GM19099 (cell line): Measurements from ENCODE around the gene PEX3.

Source experiments
- POLR2A ChIP-seq: IDR thresholded peaks from 3 replicates; pipeline ENCODE4 v1.6.1; 2011; ENCODE audit warnings: low read depth; ENCODE audit not compliant: insufficient read length; ENCODE audit errors: extremely low read depth

The PEX3 gene

GRCh38 chr6:143431226-143431625 is 19.4 kb upstream of the PEX3 start:
- no peak for TF ChIP-seq POLR2A

GRCh38 chr6:143432588-143432987 is 18.0 kb upstream of the PEX3 start:
- no peak for TF ChIP-seq POLR2A

GRCh38 chr6:143441010-143441409 is 9.6 kb upstream of the PEX3 start:
- no peak for TF ChIP-seq POLR2A

- no peak for TF ChIP-seq POLR2A
Observed at GRCh38 chr6:143441680-143442545, 8.7 kb upstream of the PEX3 start.

GRCh38 chr6:143443096-143443495 is 7.5 kb upstream of the PEX3 start:
- no peak for TF ChIP-seq POLR2A

- TF ChIP-seq POLR2A: no peak
Observed at GRCh38 chr6:143449082-143449713, 1.4 kb upstream of the PEX3 start.

- TF ChIP-seq POLR2A: no peak
Observed at GRCh38 chr6:143449714-143450452, 722 bp upstream of the PEX3 start.

- TF ChIP-seq POLR2A: no peak
Observed at GRCh38 chr6:143451531-143451930, 926 bp downstream of the PEX3 start.

- no peak for TF ChIP-seq POLR2A
Observed at GRCh38 chr6:143457563-143458359, 7.2 kb downstream of the PEX3 start.

- no peak for TF ChIP-seq POLR2A
Observed at GRCh38 chr6:143465546-143465945, 14.9 kb downstream of the PEX3 start.

GRCh38 chr6:143468026-143468425 is 17.4 kb downstream of the PEX3 start:
- no peak for TF ChIP-seq POLR2A

GRCh38 chr6:143471822-143472221 is 21.2 kb downstream of the PEX3 start:
- no peak for TF ChIP-seq POLR2A

GRCh38 chr6:143476545-143476944 is 25.9 kb downstream of the PEX3 start:
- no peak for TF ChIP-seq POLR2A

GRCh38 chr6:143478479-143479062 is 28.0 kb downstream of the PEX3 start:
- TF ChIP-seq POLR2A: no peak
